Measurements from ENCODE around the gene PPP1R3D. TPM values are rescaled to one million over a fixed set of nuclear protein-coding genes. Genes with fewer than 3 reads are reported as not detected.

Gene PPP1R3D
- total RNA-seq, 1 donor from 2014 or later, result 5.8 TPM

DNA sequence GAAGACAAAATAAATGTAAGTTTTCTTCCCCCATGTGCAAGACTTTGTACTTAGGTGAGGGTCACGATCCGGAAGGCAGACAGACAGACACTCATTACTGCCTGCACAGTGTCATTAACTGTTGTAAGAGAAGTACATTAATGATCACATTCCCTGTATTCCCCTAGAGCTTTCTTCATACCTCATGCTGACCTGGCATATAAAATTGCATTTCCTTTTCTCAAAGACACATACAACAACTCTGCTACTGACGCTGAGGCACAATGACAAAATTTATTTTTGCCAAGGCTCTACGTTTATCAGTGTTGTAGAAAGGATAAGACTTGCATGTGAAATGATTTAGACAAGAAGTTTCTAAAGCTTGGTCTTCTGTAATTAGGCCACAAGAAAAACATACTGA, 3.7 kb downstream of the PPP1R3D start:
- Histone ChIP-seq H4K20me1 (ENCODE audit: insufficient read depth, low read length) (peaks cover 14% of the 10 kb centered on the region), H3K4me3 (ENCODE audit: insufficient read depth, low read depth, low read length) (no peak overlapping the region), H3K4me2 (ENCODE audit: low read length) (no peak overlapping the region), H2AFZ (ENCODE audit: low read depth, low read length) (no peak overlapping the region), H3K4me1 (ENCODE audit: insufficient read depth, low read length) (peaks cover 18% of the 10 kb centered on the region), H3K36me3 (ENCODE audit: insufficient read depth, low read length) (no peaks in the 10 kb centered on the region), H3K9me3 (ENCODE audit: insufficient read depth, low read depth, low read length) (no peaks in the 10 kb centered on the region), H3K27me3 (ENCODE audit: insufficient read depth, low read length) (no peaks in the 10 kb centered on the region), H3K27ac (ENCODE audit: low read depth, low read length) (no peak overlapping the region), H3K79me2 (ENCODE audit: insufficient read depth, low read length) (peaks cover 12% of the 10 kb centered on the region), H3K9ac (ENCODE audit: low read length) (no peak overlapping the region)
- Mint-ChIP-seq H3K4me3 (ENCODE audit: unreplicated experiment) (no peak overlapping the region), H3K36me3 (ENCODE audit: low read depth, unreplicated experiment) (no peaks in the 10 kb centered on the region), H3K9me3 (ENCODE audit: unreplicated experiment) (no peaks in the 10 kb centered on the region), H3K4me1 (ENCODE audit: low read depth, unreplicated experiment) (peaks cover 21% of the 10 kb centered on the region), H3K27ac (ENCODE audit: unreplicated experiment) (no peak overlapping the region), H3K27me3 (ENCODE audit: low read depth, unreplicated experiment) (no peaks in the 10 kb centered on the region)
- FAIRE-seq, result no peak
- TF ChIP-seq, protein P1, sequence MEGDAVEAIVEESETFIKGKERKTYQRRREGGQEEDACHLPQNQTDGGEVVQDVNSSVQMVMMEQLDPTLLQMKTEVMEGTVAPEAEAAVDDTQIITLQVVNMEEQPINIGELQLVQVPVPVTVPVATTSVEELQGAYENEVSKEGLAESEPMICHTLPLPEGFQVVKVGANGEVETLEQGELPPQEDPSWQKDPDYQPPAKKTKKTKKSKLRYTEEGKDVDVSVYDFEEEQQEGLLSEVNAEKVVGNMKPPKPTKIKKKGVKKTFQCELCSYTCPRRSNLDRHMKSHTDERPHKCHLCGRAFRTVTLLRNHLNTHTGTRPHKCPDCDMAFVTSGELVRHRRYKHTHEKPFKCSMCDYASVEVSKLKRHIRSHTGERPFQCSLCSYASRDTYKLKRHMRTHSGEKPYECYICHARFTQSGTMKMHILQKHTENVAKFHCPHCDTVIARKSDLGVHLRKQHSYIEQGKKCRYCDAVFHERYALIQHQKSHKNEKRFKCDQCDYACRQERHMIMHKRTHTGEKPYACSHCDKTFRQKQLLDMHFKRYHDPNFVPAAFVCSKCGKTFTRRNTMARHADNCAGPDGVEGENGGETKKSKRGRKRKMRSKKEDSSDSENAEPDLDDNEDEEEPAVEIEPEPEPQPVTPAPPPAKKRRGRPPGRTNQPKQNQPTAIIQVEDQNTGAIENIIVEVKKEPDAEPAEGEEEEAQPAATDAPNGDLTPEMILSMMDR (IDR thresholded peaks at IDR 0.05; ENCODE audit: insufficient read depth, low read depth, low read length), result no peak
- TF ChIP-seq EZH2 (IDR thresholded peaks at IDR 0.05; ENCODE audit: insufficient read depth, low read length), result no peak
- DNase-seq (ENCODE audit: low read depth), result no peak

DNA sequence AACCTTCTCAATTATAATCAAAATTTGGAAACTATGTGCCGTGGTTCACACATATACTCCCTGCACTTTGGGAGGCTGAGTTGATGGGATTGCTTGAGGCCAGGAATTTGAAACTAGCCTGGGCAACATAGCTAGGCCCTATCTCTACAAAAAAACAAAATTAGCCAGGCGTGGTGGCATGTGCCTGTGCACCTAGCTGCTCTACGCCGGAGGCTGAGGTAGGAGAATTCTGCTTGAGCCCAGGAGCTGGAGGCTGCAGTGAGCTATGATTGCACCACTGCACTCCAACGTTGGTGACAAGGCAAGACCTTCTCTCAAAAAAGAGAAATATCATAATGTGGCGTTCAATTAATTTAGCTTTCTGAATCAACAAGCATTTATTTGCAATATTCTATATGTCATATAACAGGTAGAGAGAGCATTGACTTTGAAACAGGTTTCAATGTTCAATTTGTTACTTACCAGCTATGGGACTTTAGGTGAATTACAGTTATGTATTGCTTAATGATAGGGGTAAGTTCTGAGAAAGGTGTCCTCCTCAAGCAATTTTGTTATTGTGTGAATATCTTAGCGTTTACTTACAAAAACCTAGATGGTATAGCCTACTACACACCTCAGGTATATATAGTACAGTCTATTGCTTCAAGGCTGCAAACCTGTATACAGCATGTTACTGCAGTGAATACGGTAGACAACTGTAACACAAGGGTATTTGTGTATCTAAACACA, 4.5 kb downstream of the PPP1R3D start:
- Histone ChIP-seq H3K27me3 (ENCODE audit: insufficient read depth, low read length) (no peaks in the 10 kb centered on the region), H4K20me1 (ENCODE audit: insufficient read depth, low read length) (peaks cover 14% of the 10 kb centered on the region), H3K27ac (ENCODE audit: low read depth, low read length) (no peak overlapping the region), H3K9ac (ENCODE audit: low read length) (no peak overlapping the region), H2AFZ (ENCODE audit: low read depth, low read length) (no peak overlapping the region), H3K79me2 (ENCODE audit: insufficient read depth, low read length) (peaks cover 8% of the 10 kb centered on the region), H3K36me3 (ENCODE audit: insufficient read depth, low read length) (no peaks in the 10 kb centered on the region), H3K9me3 (ENCODE audit: insufficient read depth, low read depth, low read length) (no peaks in the 10 kb centered on the region), H3K4me3 (ENCODE audit: insufficient read depth, low read depth, low read length) (no peak overlapping the region), H3K4me2 (ENCODE audit: low read length) (no peak overlapping the region), H3K4me1 (ENCODE audit: insufficient read depth, low read length) (peaks cover 18% of the 10 kb centered on the region)
- FAIRE-seq, result no peak
- H3K9me3 Mint-ChIP-seq (ENCODE audit: unreplicated experiment), result no peaks in the 10 kb centered on the region
- H3K4me3 Mint-ChIP-seq (ENCODE audit: unreplicated experiment), result no peak overlapping the region
- DNase-seq (ENCODE audit: low read depth), result no peak
- TF ChIP-seq, protein P1 (IDR thresholded peaks at IDR 0.05; ENCODE audit: insufficient read depth, low read depth, low read length), result no peak
- no peak for TF ChIP-seq EZH2 (IDR thresholded peaks at IDR 0.05; ENCODE audit: insufficient read depth, low read length)
- peaks cover 18% of the 10 kb centered on the region for H3K4me1 Mint-ChIP-seq (ENCODE audit: low read depth, unreplicated experiment)
- H3K27ac Mint-ChIP-seq (ENCODE audit: unreplicated experiment), result no peak overlapping the region
- no peaks in the 10 kb centered on the region for H3K36me3 Mint-ChIP-seq (ENCODE audit: low read depth, unreplicated experiment)
- no peaks in the 10 kb centered on the region for H3K27me3 Mint-ChIP-seq (ENCODE audit: low read depth, unreplicated experiment)

All from astrocyte (in vitro differentiated cells and primary cell).